Esophagus squamous epithelium (tissue), 5 donors: ENCODE data around the gene ADIPOQ. TPM values are rescaled to one million over a fixed set of nuclear protein-coding genes. Genes with fewer than 3 reads are reported as not detected.
"Not testable (repeated sequence)": the region's sequence is repeated elsewhere in the genome, so short reads cannot be mapped to it uniquely, and the experiment has no call there.

ENCODE experiments used
- DNase-seq: peaks from one replicate; lab custom pipeline; 2025; lab: John Stamatoyannopoulos, UW
- H3K27ac ChIP-seq, 4 donors: fragments of 200-600 bp; sonication (generic); one replicate each; pipeline ENCODE4 v1.5.1; 2016 to 2019; ENCODE audit warnings: mild to moderate bottlenecking in 1 of 4
- H3K27me3 ChIP-seq, 4 donors: fragments of 200-600 bp; sonication (generic); 1 replicate in 3 of 4; 2 replicates in 1 of 4; pipeline versions ENCODE4 v1.5.1 to v1.6.0; 2017 to 2021; ENCODE audit warnings: antibody characterized with exemption in 1 of 4
- H3K36me3 ChIP-seq, 3 donors: fragments of 200-600 bp; sonication (generic); one replicate each; pipeline ENCODE4 v1.5.1; 2016 to 2019
- H3K4me1 ChIP-seq, 3 donors: fragments of 200-600 bp; sonication (generic); one replicate each; pipeline ENCODE4 v1.5.1; 2017 to 2019
- H3K4me3 ChIP-seq, 4 donors: fragments of 200-600 bp; sonication (generic); 1 replicate in 3 of 4; 2 replicates in 1 of 4; pipeline ENCODE4 v1.5.1; 2016 to 2019; ENCODE audit warnings: mild to moderate bottlenecking in 2 of 4, moderate library complexity in 1 of 4
- H3K9me3 ChIP-seq, 3 donors: fragments of 200-600 bp; sonication (generic); one replicate each; pipeline ENCODE4 v1.5.1; 2016 to 2019
- CTCF ChIP-seq, 6 experiments: fragments of 450-650 bp in 4 of 6; fragments of 200-600 bp in 2 of 6; sonication (generic) in 2 of 6; IDR thresholded peaks; one replicate each; pipeline ENCODE4 v1.5.1; 2016 to 2019; ENCODE audit warnings: antibody characterized with exemption in 6 of 6, mild to moderate bottlenecking in 4 of 6, moderate library complexity in 4 of 6
- POLR2A ChIP-seq, 4 donors: fragments of 450-650 bp; IDR thresholded peaks; one replicate each; pipeline ENCODE4 v1.6.1; 2017; ENCODE audit warnings: antibody characterized with exemption in 4 of 4, mild to moderate bottlenecking in 4 of 4, moderate library complexity in 3 of 4
- WGBS, 2 donors: methylation state at CpG; one replicate each; pipeline ENCODE4 v1.1.5; 2018; 5-methylcytosine and 5-hydroxymethylcytosine counted together
- intact Hi-C: fragments of 100-400 bp; cut with DNase I; formaldehyde crosslinking; loops from one replicate; pipeline ENCODE4 v1.15.0; 2022
- total RNA-seq, 4 donors: library from RNA; depleted of rRNA; stranded (reverse); fragments of >200 nt; gene quantifications; one replicate each; pipeline ENCODE4 v1.1.0, GENCODE V29; 2016
- donor health status: DM: yes; HTN: yes; CAD: no.

Gene ADIPOQ
- total RNA-seq, 4 donors from 2014 or later, result not detected

GRCh38 chr3:186847437-186847836, 4.9 kb downstream of the ADIPOQ start:
- H3K27me3 ChIP-seq, result peaks cover 0 to 66% (median 0%) of the 10 kb centered on the region in 4 donors
- no peak overlapping the region for H3K27ac ChIP-seq
- no peaks in the 10 kb centered on the region for H3K4me1 ChIP-seq
- no peaks in the 10 kb centered on the region for H3K36me3 ChIP-seq
- no peaks in the 10 kb centered on the region for H3K9me3 ChIP-seq
- TF ChIP-seq POLR2A (IDR thresholded peaks at IDR 0.05), result no peak
- TF ChIP-seq CTCF (IDR thresholded peaks at IDR 0.05), result no peak
- no peak overlapping the region for H3K4me3 ChIP-seq
- DNase-seq, result no peak
- intact Hi-C loops, result loop anchor here (10.0 kb wide), 1 partner anchor 317 kb away; no protein-coding TSS in a partner anchor
- WGBS, 2 donors, result 56 to 59% methylated on average over 2 of the region's 2 CpGs

- H3K36me3 ChIP-seq, result no peaks in the 10 kb centered on the region
- H3K4me1 ChIP-seq, result no peaks in the 10 kb centered on the region
- intact Hi-C loops, result loop anchor here (10.0 kb wide), 1 partner anchor 315 kb away; no protein-coding TSS in a partner anchor
- no peaks in the 10 kb centered on the region for H3K9me3 ChIP-seq
- no peak overlapping the region for H3K27ac ChIP-seq
- WGBS, 2 donors, result 0 to 5% methylated on average over 1 of the region's 1 CpG
- no peak overlapping the region for H3K4me3 ChIP-seq
- TF ChIP-seq POLR2A (IDR thresholded peaks at IDR 0.05) (no peak), CTCF (IDR thresholded peaks at IDR 0.05) (peak in 4 of 6 experiments; percentile 11 to 46 (median 36))
- H3K27me3 ChIP-seq, result peaks cover 0 to 55% (median 0%) of the 10 kb centered on the region in 4 donors
- no peak for DNase-seq
Observed at GRCh38 chr3:186849374-186849975, 7.0 kb downstream of the ADIPOQ start.

GRCh38 chr3:186851835-186852234, 9.3 kb downstream of the ADIPOQ start:
- H3K27ac ChIP-seq, DNase-seq, H3K9me3 ChIP-seq, H3K36me3 ChIP-seq, H3K4me3 ChIP-seq, intact Hi-C loops, H3K4me1 ChIP-seq: not testable (repeated sequence)
- 84 to 96% methylated on average over 3 of the region's 3 CpGs for WGBS, 2 donors
- H3K27me3 ChIP-seq, result peaks cover 0 to 31% (median 0%) of the 10 kb centered on the region in 4 donors

- no peaks in the 10 kb centered on the region for H3K36me3 ChIP-seq
- no peak for DNase-seq
- no peak for TF ChIP-seq CTCF (IDR thresholded peaks at IDR 0.05)
- TF ChIP-seq POLR2A (IDR thresholded peaks at IDR 0.05), result no peak
- 79 to 80% methylated on average over 1 to 4 of the region's 6 CpGs for WGBS, 2 donors
- no peaks in the 10 kb centered on the region for H3K9me3 ChIP-seq
- no peak overlapping the region for H3K4me3 ChIP-seq
- H3K27ac ChIP-seq, result no peak overlapping the region
- peaks cover 0 to 22% (median 0%) of the 10 kb centered on the region in 4 donors for H3K27me3 ChIP-seq
- intact Hi-C loops, result no loop called here
- no peaks in the 10 kb centered on the region for H3K4me1 ChIP-seq
Observed at GRCh38 chr3:186852994-186853393, 10.5 kb downstream of the ADIPOQ start.

- WGBS, 2 donors, result 96 to 98% methylated on average over 8 of the region's 8 CpGs
- no peak overlapping the region for H3K27ac ChIP-seq
- no peaks in the 10 kb centered on the region for H3K4me1 ChIP-seq
- intact Hi-C loops, result no loop called here
- H3K36me3 ChIP-seq, result no peaks in the 10 kb centered on the region
- no peak overlapping the region for H3K4me3 ChIP-seq
- peaks cover 0 to 10% (median 0%) of the 10 kb centered on the region in 4 donors for H3K27me3 ChIP-seq
- TF ChIP-seq POLR2A (IDR thresholded peaks at IDR 0.05) (no peak), CTCF (IDR thresholded peaks at IDR 0.05) (no peak)
- no peaks in the 10 kb centered on the region for H3K9me3 ChIP-seq
- DNase-seq, result no peak
Observed at GRCh38 chr3:186854146-186854545, 11.6 kb downstream of the ADIPOQ start.
